Measurements from ENCODE around the gene OR2B3.

Gene OR2B3, protein sequence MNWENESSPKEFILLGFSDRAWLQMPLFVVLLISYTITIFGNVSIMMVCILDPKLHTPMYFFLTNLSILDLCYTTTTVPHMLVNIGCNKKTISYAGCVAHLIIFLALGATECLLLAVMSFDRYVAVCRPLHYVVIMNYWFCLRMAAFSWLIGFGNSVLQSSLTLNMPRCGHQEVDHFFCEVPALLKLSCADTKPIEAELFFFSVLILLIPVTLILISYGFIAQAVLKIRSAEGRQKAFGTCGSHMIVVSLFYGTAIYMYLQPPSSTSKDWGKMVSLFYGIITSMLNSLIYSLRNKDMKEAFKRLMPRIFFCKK

DNA sequence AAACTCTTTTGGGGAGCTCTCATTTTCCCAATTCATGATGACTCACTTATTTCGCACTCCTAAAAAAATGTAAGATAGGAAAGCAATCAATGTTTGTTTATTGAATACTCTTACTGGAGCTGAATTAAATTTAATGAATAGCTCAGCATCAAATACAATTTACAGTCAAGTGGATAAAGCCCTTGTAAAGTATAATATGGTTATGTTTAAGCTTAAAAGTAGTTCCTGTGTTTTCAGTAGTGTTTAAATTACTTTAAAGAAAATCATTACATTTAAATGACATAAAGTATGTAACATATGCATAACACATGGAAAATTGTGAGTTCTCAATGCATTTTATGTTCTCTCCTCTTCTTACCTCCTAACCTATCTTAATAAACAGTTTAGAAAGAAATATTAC is at the start of gene OR2B3:
Gene OR2B3 (minus strand): TSS at position 101 of the 400 bp plus-strand sequence. CDS start 65 bp downstream, at position 36.
- H4K20me1 ChIP-seq (ENCODE audit: low read depth, low read length): no peaks in the 10 kb centered on the region
- no peak within 1 kb of the TSS for H3K9ac ChIP-seq (ENCODE audit: low read length)
- H3K27me3 ChIP-seq (ENCODE audit: low read length): no peaks in the 10 kb centered on the region
- no peaks in the 10 kb centered on the region for H3K36me3 ChIP-seq (ENCODE audit: low read length)
- H3F3A ChIP-seq (ENCODE audit: insufficient read depth): no peaks in the 10 kb centered on the region
- H3K4me3 ChIP-seq (ENCODE audit: insufficient read depth, low read length, poor library complexity, severe bottlenecking): no peak within 1 kb of the TSS
- no peaks in the 10 kb centered on the region for H3K79me2 ChIP-seq (ENCODE audit: insufficient read depth, low read length)
- H3K27ac ChIP-seq (ENCODE audit: low read depth, low read length): no peak within 1 kb of the TSS
- H2AFZ ChIP-seq (ENCODE audit: low read depth, low read length, severe bottlenecking): no peak within 1 kb of the TSS
- H3K9me3 ChIP-seq (ENCODE audit: insufficient read depth, low read length): no peaks in the 10 kb centered on the region
- no peaks in the 10 kb centered on the region for H3K9me2 ChIP-seq (replicated peaks; ENCODE audit: insufficient read depth, low read length)
- H3K4me2 ChIP-seq (ENCODE audit: low read depth, low read length, poor library complexity, severe bottlenecking): no peak within 1 kb of the TSS
- TF ChIP-seq, protein P1, sequence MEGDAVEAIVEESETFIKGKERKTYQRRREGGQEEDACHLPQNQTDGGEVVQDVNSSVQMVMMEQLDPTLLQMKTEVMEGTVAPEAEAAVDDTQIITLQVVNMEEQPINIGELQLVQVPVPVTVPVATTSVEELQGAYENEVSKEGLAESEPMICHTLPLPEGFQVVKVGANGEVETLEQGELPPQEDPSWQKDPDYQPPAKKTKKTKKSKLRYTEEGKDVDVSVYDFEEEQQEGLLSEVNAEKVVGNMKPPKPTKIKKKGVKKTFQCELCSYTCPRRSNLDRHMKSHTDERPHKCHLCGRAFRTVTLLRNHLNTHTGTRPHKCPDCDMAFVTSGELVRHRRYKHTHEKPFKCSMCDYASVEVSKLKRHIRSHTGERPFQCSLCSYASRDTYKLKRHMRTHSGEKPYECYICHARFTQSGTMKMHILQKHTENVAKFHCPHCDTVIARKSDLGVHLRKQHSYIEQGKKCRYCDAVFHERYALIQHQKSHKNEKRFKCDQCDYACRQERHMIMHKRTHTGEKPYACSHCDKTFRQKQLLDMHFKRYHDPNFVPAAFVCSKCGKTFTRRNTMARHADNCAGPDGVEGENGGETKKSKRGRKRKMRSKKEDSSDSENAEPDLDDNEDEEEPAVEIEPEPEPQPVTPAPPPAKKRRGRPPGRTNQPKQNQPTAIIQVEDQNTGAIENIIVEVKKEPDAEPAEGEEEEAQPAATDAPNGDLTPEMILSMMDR (IDR thresholded peaks at IDR 0.05; ENCODE audit: insufficient read depth, low read length, poor library complexity, severe bottlenecking): no peak
- TF ChIP-seq EZH2phosphoT487 (conservative IDR thresholded peaks at IDR 0.05; ENCODE audit: low read length): no peak

DNA sequence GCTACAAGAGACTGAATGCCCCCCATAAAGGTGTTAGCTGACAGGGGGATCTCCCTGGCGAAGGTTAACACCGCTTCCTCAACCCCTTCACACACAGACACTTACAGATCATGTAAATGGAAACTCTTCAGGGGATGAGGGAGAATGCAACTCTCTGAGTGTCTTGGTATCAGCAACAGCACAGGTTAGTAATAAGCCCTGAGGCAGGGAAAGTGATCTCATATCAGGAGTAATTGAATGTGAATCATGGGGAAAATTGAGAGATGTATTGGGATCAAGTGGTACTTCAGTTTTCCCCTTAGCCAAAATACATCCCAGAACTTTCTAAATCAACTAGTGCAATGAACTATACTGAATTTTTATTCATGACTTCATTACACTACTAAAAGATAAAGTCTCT is 44.6 kb upstream of the OR2B3 start:
- H2AFZ ChIP-seq (ENCODE audit: low read depth, low read length, severe bottlenecking): no peak overlapping the region
- no peak for TF ChIP-seq EZH2phosphoT487 (conservative IDR thresholded peaks at IDR 0.05; ENCODE audit: low read length)
- TF ChIP-seq, protein P1 (IDR thresholded peaks at IDR 0.05; ENCODE audit: insufficient read depth, low read length, poor library complexity, severe bottlenecking): no peak

DNA sequence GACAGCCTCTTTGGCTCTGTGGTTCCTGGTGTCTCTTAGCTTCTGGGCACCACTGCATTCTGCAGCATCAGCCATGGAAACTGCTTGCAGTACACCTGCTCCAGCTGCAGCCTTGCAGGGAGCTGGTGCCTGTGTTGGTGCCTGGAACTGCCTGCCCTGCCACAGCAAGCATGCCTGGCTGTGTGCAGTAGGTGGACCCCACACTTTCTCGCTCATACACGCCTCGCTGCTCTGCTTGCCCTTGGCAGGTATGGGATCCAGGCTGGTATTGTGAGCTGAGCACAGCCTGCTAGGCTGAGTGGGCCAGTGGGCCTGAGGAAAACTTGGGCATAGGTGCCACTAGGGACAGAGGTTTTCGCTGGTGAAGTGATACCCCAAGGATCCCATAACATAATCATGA is 43.5 kb upstream of the OR2B3 start:
- no peaks in the 10 kb centered on the region for H3K9me2 ChIP-seq (replicated peaks; ENCODE audit: insufficient read depth, low read length)
- TF ChIP-seq, protein P1 (IDR thresholded peaks at IDR 0.05; ENCODE audit: insufficient read depth, low read length, poor library complexity, severe bottlenecking): no peak
- no peak for TF ChIP-seq EZH2phosphoT487 (conservative IDR thresholded peaks at IDR 0.05; ENCODE audit: low read length)
- H3K36me3 ChIP-seq (ENCODE audit: low read length): no peaks in the 10 kb centered on the region
- no peaks in the 10 kb centered on the region; the same call in 1 of the 2 replicates for H4K20me1 ChIP-seq (ENCODE audit: low read depth, low read length)
- H3K27me3 ChIP-seq (ENCODE audit: low read length): no peaks in the 10 kb centered on the region
- H3K27ac ChIP-seq (ENCODE audit: low read depth, low read length): no peak overlapping the region
- no peak overlapping the region for H3K4me3 ChIP-seq (ENCODE audit: insufficient read depth, low read length, poor library complexity, severe bottlenecking)
- no peaks in the 10 kb centered on the region for H3K9me3 ChIP-seq (ENCODE audit: insufficient read depth, low read length)
- no peak overlapping the region for H2AFZ ChIP-seq (ENCODE audit: low read depth, low read length, severe bottlenecking)
- H3K9ac ChIP-seq (ENCODE audit: low read length): no peak overlapping the region
- no peaks in the 10 kb centered on the region for H3F3A ChIP-seq (ENCODE audit: insufficient read depth)
- H3K4me2 ChIP-seq (ENCODE audit: low read depth, low read length, poor library complexity, severe bottlenecking): no peak overlapping the region
- H3K79me2 ChIP-seq (ENCODE audit: insufficient read depth, low read length): no peaks in the 10 kb centered on the region

More for the DNA sequence above, 44.6 kb upstream of the OR2B3 start:
- Histone ChIP-seq H3K4me2 (ENCODE audit: low read depth, low read length, poor library complexity, severe bottlenecking) (no peak overlapping the region), H3K27ac (ENCODE audit: low read depth, low read length) (no peak overlapping the region), H4K20me1 (ENCODE audit: low read depth, low read length) (no peaks in the 10 kb centered on the region; the same call in 1 of the 2 replicates), H3K4me3 (ENCODE audit: insufficient read depth, low read length, poor library complexity, severe bottlenecking) (no peak overlapping the region), H3K9ac (ENCODE audit: low read length) (no peak overlapping the region), H3F3A (ENCODE audit: insufficient read depth) (no peaks in the 10 kb centered on the region), H3K9me2 (replicated peaks; ENCODE audit: insufficient read depth, low read length) (no peaks in the 10 kb centered on the region), H3K79me2 (ENCODE audit: insufficient read depth, low read length) (no peaks in the 10 kb centered on the region), H3K9me3 (ENCODE audit: insufficient read depth, low read length) (no peaks in the 10 kb centered on the region), H3K27me3 (ENCODE audit: low read length) (no peaks in the 10 kb centered on the region), H3K36me3 (ENCODE audit: low read length) (no peaks in the 10 kb centered on the region)

All from SU-DHL-6 (cell line).